HEK293T (cell line): ENCODE data around the gene SYNJ2BP.

Experiments
- CTCF ChIA-PET: fragments of 350-600 bp; formaldehyde crosslinking; extraction: SDS; loops from one replicate; lab custom pipeline; 2021; ENCODE audit warnings: antibody characterized with exemption, inconsistent platforms; lab: Yijun Ruan, JAX
- POLR2A ChIA-PET: fragments of 350-600 bp; formaldehyde crosslinking; extraction: SDS; loops from one replicate; lab custom pipeline; 2020; ENCODE audit warnings: antibody characterized with exemption, inconsistent platforms; lab: Yijun Ruan, JAX
- DNase-seq: peaks from one replicate; pipeline ENCODE4 v3.0.0; 2012; ENCODE audit warnings: mixed read lengths; ENCODE audit errors: extremely low spot score
- ARNT ChIP-seq: fragments of 450-650 bp; IDR thresholded peaks from 2 replicates; pipeline ENCODE4 v1.6.1; 2017; ENCODE audit warnings: mild to moderate bottlenecking
- BHLHE40 ChIP-seq: fragments of 450-650 bp; IDR thresholded peaks from 2 replicates; pipeline ENCODE4 v1.6.1; 2016; ENCODE audit warnings: mild to moderate bottlenecking, moderate library complexity, borderline replicate concordance
- CTBP1 ChIP-seq: fragments of 450-650 bp; IDR thresholded peaks from 2 replicates; pipeline ENCODE4 v1.6.1; 2016; ENCODE audit warnings: borderline replicate concordance
- ELF4 ChIP-seq: fragments of 450-650 bp; IDR thresholded peaks from 2 replicates; pipeline ENCODE4 v1.6.1; 2017; ENCODE audit warnings: antibody characterized with exemption
- FOXA1 ChIP-seq: fragments of 450-650 bp; IDR thresholded peaks from 2 replicates; pipeline ENCODE4 v1.6.1; 2016; ENCODE audit warnings: mild to moderate bottlenecking
- FOXK2 ChIP-seq: fragments of 450-650 bp; IDR thresholded peaks from 2 replicates; pipeline ENCODE4 v1.6.1; 2016; ENCODE audit warnings: mild to moderate bottlenecking
- FOXM1 ChIP-seq: fragments of 450-650 bp; IDR thresholded peaks from 2 replicates; pipeline ENCODE4 v1.6.1; 2017; ENCODE audit warnings: mild to moderate bottlenecking, borderline replicate concordance
- HDGF ChIP-seq: fragments of 450-650 bp; IDR thresholded peaks from 2 replicates; pipeline ENCODE4 v1.6.1; 2017; ENCODE audit warnings: antibody characterized with exemption, borderline replicate concordance
- L3MBTL2 ChIP-seq: fragments of 450-650 bp; conservative IDR thresholded peaks from 2 replicates; pipeline ENCODE4 v1.6.1; 2016; ENCODE audit warnings: mild to moderate bottlenecking
- LEF1 ChIP-seq: fragments of 450-650 bp; IDR thresholded peaks from 2 replicates; pipeline ENCODE4 v1.6.1; 2017; ENCODE audit warnings: mild to moderate bottlenecking, borderline replicate concordance
- NFRKB ChIP-seq: fragments of 450-650 bp; IDR thresholded peaks from 2 replicates; pipeline ENCODE4 v1.6.1; 2016; ENCODE audit warnings: mild to moderate bottlenecking, moderate library complexity
- PKNOX1 ChIP-seq: fragments of 450-650 bp; IDR thresholded peaks from 2 replicates; pipeline ENCODE4 v1.6.1; 2016
- SP1 ChIP-seq: fragments of 450-650 bp; IDR thresholded peaks from 2 replicates; pipeline ENCODE4 v1.6.1; 2017
- SUZ12 ChIP-seq: fragments of 450-650 bp; IDR thresholded peaks from 2 replicates; pipeline ENCODE4 v1.6.1; 2016; ENCODE audit warnings: mild to moderate bottlenecking
- TARDBP ChIP-seq: fragments of 450-650 bp; IDR thresholded peaks from 2 replicates; pipeline ENCODE4 v1.6.1; 2016
- ZNF384 ChIP-seq: fragments of 450-650 bp; IDR thresholded peaks from 2 replicates; pipeline ENCODE4 v1.6.1; 2016

Gene SYNJ2BP

GRCh38 chr14:70401643-70402042, 15.2 kb downstream of the SYNJ2BP start:
- TF ChIP-seq FOXA1 (no peak), HDGF (no peak), ZNF384 (no peak), PKNOX1 (no peak), FOXM1 (no peak), ARNT (no peak), TARDBP (no peak), SP1 (no peak), LEF1 (no peak), CTBP1 (no peak)
- DNase-seq, result no peak
- POLR2A ChIA-PET, result no interaction called here
- CTCF ChIA-PET, result interaction anchor here (0.7 kb wide), 1 partner anchor 272 kb away, joined by 3 read pairs; no protein-coding TSS in a partner anchor

DNA sequence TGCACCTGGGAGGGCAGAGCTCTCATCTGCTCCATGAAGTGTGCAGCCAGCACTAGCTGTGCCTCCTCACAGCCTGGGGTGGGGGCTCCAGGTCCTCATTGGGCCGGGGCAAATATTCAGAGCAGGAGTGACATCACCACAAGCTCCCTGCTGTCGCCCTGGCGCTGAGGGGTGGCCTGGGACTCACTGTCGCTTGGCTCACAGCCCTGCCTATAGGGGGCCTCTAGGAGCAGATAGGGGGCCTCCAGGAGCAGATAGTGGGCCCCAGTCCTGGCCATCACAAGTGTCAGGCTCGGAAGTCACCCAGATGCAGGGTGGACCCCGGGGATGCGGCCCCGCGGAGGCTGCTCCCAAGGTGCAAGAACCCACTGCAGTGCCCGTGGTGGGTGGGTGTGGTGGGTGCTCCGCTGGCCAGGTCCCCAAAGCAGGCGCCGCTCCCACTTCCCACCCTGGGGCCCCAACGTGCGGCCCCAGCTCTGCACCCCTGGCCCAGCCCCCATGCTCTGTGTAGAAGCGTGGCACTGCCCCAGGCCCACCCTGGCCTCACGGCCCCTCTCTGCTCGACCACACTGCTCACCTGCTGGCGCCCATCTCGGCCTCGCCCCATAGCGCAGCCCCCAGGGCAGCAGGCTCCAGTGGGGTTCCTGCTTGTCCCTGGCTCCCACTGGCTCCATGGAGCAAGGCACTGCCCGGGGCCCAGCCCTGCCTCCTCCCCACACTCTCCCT, 18.0 kb downstream of the SYNJ2BP start:
- DNase-seq, result no peak
- TF ChIP-seq ARNT (no peak), HDGF (no peak), FOXK2 (no peak)
- ChIA-PET POLR2A (no interaction called here), CTCF (no interaction called here)

- no peak for TF ChIP-seq HDGF
- TF ChIP-seq FOXM1, result no peak
- TF ChIP-seq FOXA1, result no peak
- no peak for TF ChIP-seq FOXK2
- no peak for TF ChIP-seq BHLHE40
- no peak for TF ChIP-seq ZNF384
- no peak for TF ChIP-seq ARNT
- TF ChIP-seq L3MBTL2, result no peak
- no peak for TF ChIP-seq CTBP1
- TF ChIP-seq SUZ12, result no peak
- no peak for TF ChIP-seq TARDBP
- TF ChIP-seq SP1, result no peak
- TF ChIP-seq LEF1, result no peak
- TF ChIP-seq ELF4, result no peak
- no peak for TF ChIP-seq PKNOX1
- TF ChIP-seq NFRKB, result no peak
- ChIA-PET POLR2A (no interaction called here), CTCF (no interaction called here)
- DNase-seq, result no peak
Measured at GRCh38 chr14:70398280-70398679, 18.6 kb downstream of the SYNJ2BP start.

- no peak for TF ChIP-seq TARDBP
- no peak for TF ChIP-seq LEF1
- no peak for TF ChIP-seq BHLHE40
- TF ChIP-seq SUZ12, result no peak
- no peak for TF ChIP-seq L3MBTL2
- no peak for TF ChIP-seq ARNT
- no peak for TF ChIP-seq ZNF384
- TF ChIP-seq SP1, result no peak
- TF ChIP-seq CTBP1, result no peak
- TF ChIP-seq NFRKB, result no peak
- no peak for TF ChIP-seq FOXA1
- no peak for TF ChIP-seq ELF4
- no peak for TF ChIP-seq FOXK2
- no peak for TF ChIP-seq FOXM1
- no peak for DNase-seq
- ChIA-PET CTCF (no interaction called here), POLR2A (no interaction called here)
Measured at GRCh38 chr14:70397746-70398145, 19.1 kb downstream of the SYNJ2BP start.

DNA sequence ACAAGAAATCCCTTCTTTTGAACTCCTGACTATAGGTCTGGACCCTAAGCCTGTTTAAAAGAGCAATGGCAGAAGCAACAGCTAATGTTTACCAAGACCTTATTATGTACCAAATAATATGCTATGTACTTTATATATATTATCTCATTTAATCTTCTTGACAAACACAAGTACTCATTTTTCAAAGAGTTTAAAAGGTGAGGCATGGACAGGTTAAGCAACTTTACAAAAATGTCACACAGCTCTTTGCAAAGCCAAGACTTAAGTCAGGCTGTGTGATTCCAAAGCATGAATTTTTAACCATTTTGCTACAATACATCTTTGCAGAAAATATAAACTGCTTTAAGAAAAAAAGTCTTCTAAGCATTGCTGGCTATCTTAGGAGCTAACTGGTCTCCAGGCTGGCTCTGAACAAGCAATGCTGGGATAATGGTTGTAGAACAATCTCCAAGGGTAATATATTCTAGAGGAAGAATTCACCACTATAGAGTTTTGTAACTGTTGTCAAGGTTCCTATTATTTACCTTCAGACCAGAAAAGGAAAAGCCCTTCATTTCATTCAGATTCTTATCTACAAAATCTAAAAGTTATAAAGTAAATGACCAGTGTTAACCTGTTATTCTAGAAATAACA, 22.1 kb downstream of the SYNJ2BP start:
- ChIA-PET CTCF (interaction anchor here (1.1 kb wide), 1 partner anchor 10 kb away, joined by 3 read pairs; no protein-coding TSS in a partner anchor), POLR2A (no interaction called here)
- TF ChIP-seq ELF4, result no peak
- TF ChIP-seq L3MBTL2, result no peak
- no peak for TF ChIP-seq LEF1
- TF ChIP-seq CTBP1, result no peak
- no peak for TF ChIP-seq FOXK2
- no peak for TF ChIP-seq TARDBP
- TF ChIP-seq BHLHE40, result no peak
- no peak for TF ChIP-seq NFRKB
- TF ChIP-seq SP1, result no peak
- TF ChIP-seq SUZ12, result no peak
- no peak for TF ChIP-seq PKNOX1
- TF ChIP-seq ZNF384, result no peak
- TF ChIP-seq FOXM1, result no peak
- no peak for TF ChIP-seq HDGF
- TF ChIP-seq ARNT, result no peak
- no peak for TF ChIP-seq FOXA1
- no peak for DNase-seq
